A549 (cell line): Measurements from ENCODE around the gene MOCOS. TPM values are rescaled to one million over a fixed set of nuclear protein-coding genes. Genes with fewer than 3 reads are reported as not detected.

Source experiments
- ATAC-seq, 2 experiments: fragments of 200-7000 bp in 1 of 2; fragments of >200 bp in 1 of 2; cut with Nextera tagmentation in 1 of 2; cut with Tn5 transposase in 1 of 2; 3 replicates each; pipeline versions ENCODE4 v1.8.0 to v1.9.1; 2018 to 2020; ENCODE audit warnings: mild to moderate bottlenecking in 1 of 2, moderate library complexity in 1 of 2
- CTCF ChIA-PET: fragments of 300-600 bp; sonication (Branson Sonifier 250); formaldehyde crosslinking; extraction: SDS; loops from one replicate; lab custom pipeline; 2021; ENCODE audit warnings: antibody characterized with exemption, inconsistent platforms; lab: Yijun Ruan, JAX
- POLR2A ChIA-PET: fragments of 350-600 bp; formaldehyde crosslinking; extraction: SDS; loops from one replicate; lab custom pipeline; 2021; ENCODE audit warnings: antibody characterized with exemption, inconsistent platforms; lab: Yijun Ruan, JAX
- DNase-seq, 2 experiments: peaks; one replicate each; pipeline versions ENCODE4 v3.0.0 to v3.0.0-alpha.2; 2011 to 2016; ENCODE audit warnings: low read depth in 1 of 2, low spot score in 1 of 2
- FAIRE-seq: peaks from 2 replicates; lab custom pipeline; 2011; peaks lifted over from hg19 to GRCh38; lab: Jason Lieb, UNC
- H3K27ac ChIP-seq, 2 experiments: fragments of >200 bp; sonication (Bioruptor Twin); formaldehyde crosslinking; 3 replicates each; pipeline ENCODE4 v1.5.1; 2016 to 2017
- H3K4me1 ChIP-seq: fragments of >200 bp; sonication (Bioruptor Twin); formaldehyde crosslinking; 3 replicates; pipeline ENCODE4 v1.6.1; 2016
- H3K4me2 ChIP-seq: fragments of >200 bp; sonication (Bioruptor Twin); formaldehyde crosslinking; 3 replicates; pipeline ENCODE4 v1.6.1; 2016
- H3K4me3 ChIP-seq: fragments of >200 bp; sonication (Bioruptor Twin); formaldehyde crosslinking; 3 replicates; pipeline ENCODE4 v1.5.1; 2016
- H3K9me3 ChIP-seq: fragments of >200 bp; sonication (Bioruptor Twin); formaldehyde crosslinking; 3 replicates; pipeline ENCODE4 v1.6.1; 2016
- CBX8 ChIP-seq: fragments of 200-600 bp; sonication (generic); IDR thresholded peaks from 2 replicates; pipeline ENCODE4 v1.6.1; 2016
- CEBPB ChIP-seq, 2 experiments: fragments of >200 bp in 1 of 2; sonication (Bioruptor Twin) in 1 of 2; formaldehyde crosslinking in 1 of 2; IDR thresholded peaks; 2 replicates each; pipeline ENCODE4 v1.6.1; 2012 to 2016
- CHD2 ChIP-seq: fragments of 150-350 bp; IDR thresholded peaks from 2 replicates; pipeline ENCODE4 v1.6.1; 2014; ENCODE audit warnings: low read length; ENCODE audit not compliant: partially characterized antibody
- CTCF ChIP-seq: fragments of >200 bp; sonication (Bioruptor Twin); formaldehyde crosslinking; IDR thresholded peaks from 3 replicates; pipeline ENCODE4 v1.5.1; 2016
- E2F6 ChIP-seq: IDR thresholded peaks from 2 replicates; pipeline ENCODE4 v1.6.1; 2012; ENCODE audit warnings: low read depth, borderline replicate concordance
- EHF ChIP-seq: fragments of 250-450 bp; sonication (Bioruptor Pico); IDR thresholded peaks from 2 replicates; pipeline ENCODE4 v1.5.0; 2020; ENCODE audit warnings: mild to moderate bottlenecking
- FOSL2 ChIP-seq, 2 experiments: fragments of 450-650 bp in 1 of 2; fragments of >200 bp in 1 of 2; sonication (Bioruptor Twin) in 1 of 2; formaldehyde crosslinking; IDR thresholded peaks; 2 replicates each; pipeline versions ENCODE4 v1.5.0 to v1.6.1; 2016 to 2020; ENCODE audit warnings: mild to moderate bottlenecking in 1 of 2, moderate library complexity in 1 of 2
- GATA3 ChIP-seq: IDR thresholded peaks from 2 replicates; pipeline ENCODE4 v1.6.1; 2012; ENCODE audit warnings: borderline replicate concordance
- HDAC2 ChIP-seq: fragments of 200-600 bp; sonication (generic); IDR thresholded peaks from 2 replicates; pipeline ENCODE4 v1.6.1; 2016
- HOXA7 ChIP-seq: fragments of 250-450 bp; sonication (Bioruptor Pico); IDR thresholded peaks from 2 replicates; pipeline ENCODE4 v1.5.0; 2020; ENCODE audit warnings: mild to moderate bottlenecking, moderate library complexity
- HOXB13 ChIP-seq: fragments of 250-450 bp; sonication (Bioruptor Pico); IDR thresholded peaks from 2 replicates; pipeline ENCODE4 v1.5.0; 2020; ENCODE audit warnings: low read depth, mild to moderate bottlenecking, moderate library complexity
- MAFK ChIP-seq: fragments of 450-650 bp; IDR thresholded peaks from 2 replicates; pipeline ENCODE4 v1.6.1; 2014; ENCODE audit not compliant: partially characterized antibody
- MAZ ChIP-seq: fragments of 150-350 bp; IDR thresholded peaks from 2 replicates; pipeline ENCODE4 v1.6.1; 2014; ENCODE audit warnings: antibody characterized with exemption, low read depth, low read length, borderline replicate concordance
- NFE2L2 ChIP-seq: fragments of 150-350 bp; conservative IDR thresholded peaks from 2 replicates; pipeline ENCODE4 v1.6.1; 2014; ENCODE audit warnings: low read length
- NPAS2 ChIP-seq: fragments of 250-450 bp; sonication (Bioruptor Pico); IDR thresholded peaks from 2 replicates; pipeline ENCODE4 v1.8.0; 2022; ENCODE audit warnings: mild to moderate bottlenecking, moderate library complexity, borderline replicate concordance
- RAD21 ChIP-seq, 2 experiments: fragments of >200 bp in 1 of 2; sonication (Bioruptor Twin) in 1 of 2; formaldehyde crosslinking in 1 of 2; IDR thresholded peaks in 1 of 2; conservative IDR thresholded peaks in 1 of 2; 2 replicates in 1 of 2; 3 replicates in 1 of 2; pipeline ENCODE4 v1.6.1; 2012 to 2018; ENCODE audit warnings: inconsistent platforms in 1 of 2
- RFX5 ChIP-seq: fragments of 450-650 bp; IDR thresholded peaks from 2 replicates; pipeline ENCODE4 v1.7.1; 2014; ENCODE audit warnings: antibody characterized with exemption, mild to moderate bottlenecking, moderate library complexity
- TFCP2L1 ChIP-seq: fragments of 250-450 bp; sonication (Bioruptor Pico); IDR thresholded peaks from 2 replicates; pipeline ENCODE4 v1.5.0; 2021; ENCODE audit warnings: mild to moderate bottlenecking
- ZC3H11A ChIP-seq: fragments of 450-650 bp; IDR thresholded peaks from 2 replicates; pipeline ENCODE4 v1.6.1; 2014; ENCODE audit warnings: antibody characterized with exemption, mild to moderate bottlenecking
- ZFP36 ChIP-seq: fragments of 450-650 bp; IDR thresholded peaks from 2 replicates; pipeline ENCODE4 v1.6.1; 2014; ENCODE audit warnings: borderline replicate concordance; ENCODE audit not compliant: partially characterized antibody
- ZNF302 ChIP-seq: fragments of 250-450 bp; sonication (Bioruptor Pico); IDR thresholded peaks from 2 replicates; pipeline ENCODE4 v1.9.0; 2021; ENCODE audit warnings: inconsistent platforms, mild to moderate bottlenecking, moderate library complexity
- WGBS: methylation state at CpG from one replicate; pipeline ENCODE4 v1.1.6; 2017; ENCODE audit errors: missing lambda C conversion rate; 5-methylcytosine and 5-hydroxymethylcytosine counted together
- polyA plus RNA-seq, 4 experiments: library from polyadenylated mRNA; depleted of rRNA in 3 of 4; stranded (reverse); fragments of >200 nt; fragmentation: RNase III in 1 of 4; extraction: RNeasy Plus Mini Kit Qiagen cat#74134 plus additional on column Dnase treatment in 1 of 4; gene quantifications; 2 replicates in 3 of 4; 3 replicates in 1 of 4; pipeline ENCODE4 v1.2.3, GENCODE V29; 2011 to 2017
- TF ChIP-seq, protein P1 (sequence below): fragments of 200-600 bp; sonication (generic); IDR thresholded peaks from 2 replicates; pipeline ENCODE4 v1.6.1; 2016; ENCODE audit warnings: antibody characterized with exemption, mild to moderate bottlenecking, moderate library complexity

The MOCOS gene
- polyA plus RNA-seq, 2 of the 4 experiments (the other 2 are of a cell fraction) = 2.7 to 8.1 TPM

- TF ChIP-seq, protein P1, sequence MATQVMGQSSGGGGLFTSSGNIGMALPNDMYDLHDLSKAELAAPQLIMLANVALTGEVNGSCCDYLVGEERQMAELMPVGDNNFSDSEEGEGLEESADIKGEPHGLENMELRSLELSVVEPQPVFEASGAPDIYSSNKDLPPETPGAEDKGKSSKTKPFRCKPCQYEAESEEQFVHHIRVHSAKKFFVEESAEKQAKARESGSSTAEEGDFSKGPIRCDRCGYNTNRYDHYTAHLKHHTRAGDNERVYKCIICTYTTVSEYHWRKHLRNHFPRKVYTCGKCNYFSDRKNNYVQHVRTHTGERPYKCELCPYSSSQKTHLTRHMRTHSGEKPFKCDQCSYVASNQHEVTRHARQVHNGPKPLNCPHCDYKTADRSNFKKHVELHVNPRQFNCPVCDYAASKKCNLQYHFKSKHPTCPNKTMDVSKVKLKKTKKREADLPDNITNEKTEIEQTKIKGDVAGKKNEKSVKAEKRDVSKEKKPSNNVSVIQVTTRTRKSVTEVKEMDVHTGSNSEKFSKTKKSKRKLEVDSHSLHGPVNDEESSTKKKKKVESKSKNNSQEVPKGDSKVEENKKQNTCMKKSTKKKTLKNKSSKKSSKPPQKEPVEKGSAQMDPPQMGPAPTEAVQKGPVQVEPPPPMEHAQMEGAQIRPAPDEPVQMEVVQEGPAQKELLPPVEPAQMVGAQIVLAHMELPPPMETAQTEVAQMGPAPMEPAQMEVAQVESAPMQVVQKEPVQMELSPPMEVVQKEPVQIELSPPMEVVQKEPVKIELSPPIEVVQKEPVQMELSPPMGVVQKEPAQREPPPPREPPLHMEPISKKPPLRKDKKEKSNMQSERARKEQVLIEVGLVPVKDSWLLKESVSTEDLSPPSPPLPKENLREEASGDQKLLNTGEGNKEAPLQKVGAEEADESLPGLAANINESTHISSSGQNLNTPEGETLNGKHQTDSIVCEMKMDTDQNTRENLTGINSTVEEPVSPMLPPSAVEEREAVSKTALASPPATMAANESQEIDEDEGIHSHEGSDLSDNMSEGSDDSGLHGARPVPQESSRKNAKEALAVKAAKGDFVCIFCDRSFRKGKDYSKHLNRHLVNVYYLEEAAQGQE = no peak
- TF ChIP-seq GATA3 (no peak), RFX5 (no peak), CHD2 (no peak), FOSL2 (IDR thresholded peaks at IDR 0.05) (no peak), FOSL2 (CRISPR knock-in tag; IDR thresholded peaks at IDR 0.05) (no peak), NFE2L2 (no peak), RAD21 (conservative IDR thresholded peaks at IDR 0.05 in 1 of 2, IDR thresholded peaks at IDR 0.05 in 1 of 2) (no peak), MAFK (no peak), ZC3H11A (no peak)
These were observed 111.7 kb downstream of the MOCOS start (continued) for GRCh38 chr18:36299015-36299414.

GRCh38 chr18:36300211-36300610 lies 112.9 kb downstream of the MOCOS start:
- Histone ChIP-seq H3K4me3 (no peak overlapping the region), H3K9me3 (no peaks in the 10 kb centered on the region), H3K4me1 (no peaks in the 10 kb centered on the region), H3K27ac (no peak overlapping the region), H3K4me2 (no peak overlapping the region)
- ATAC-seq (no peak), FAIRE-seq (no peak), DNase-seq (no peak)
- ChIA-PET CTCF (interaction anchor here (0.6 to 0.8 kb wide), 2 partner anchors 57 to 272 kb away, joined by 3 to 4 read pairs; no protein-coding TSS in a partner anchor), POLR2A (no interaction called here)
- TF ChIP-seq RFX5 (no peak), E2F6 (no peak), TFCP2L1 (CRISPR knock-in tag) (no peak), MAZ (no peak), ZFP36 (no peak), ZNF302 (no peak), NPAS2 (CRISPR knock-in tag) (no peak), HOXB13 (CRISPR knock-in tag) (no peak), HDAC2 (no peak), CEBPB (IDR thresholded peaks at IDR 0.05) (no peak), CHD2 (no peak)
- WGBS = 59% methylated on average over 6 of the region's 6 CpGs

DNA sequence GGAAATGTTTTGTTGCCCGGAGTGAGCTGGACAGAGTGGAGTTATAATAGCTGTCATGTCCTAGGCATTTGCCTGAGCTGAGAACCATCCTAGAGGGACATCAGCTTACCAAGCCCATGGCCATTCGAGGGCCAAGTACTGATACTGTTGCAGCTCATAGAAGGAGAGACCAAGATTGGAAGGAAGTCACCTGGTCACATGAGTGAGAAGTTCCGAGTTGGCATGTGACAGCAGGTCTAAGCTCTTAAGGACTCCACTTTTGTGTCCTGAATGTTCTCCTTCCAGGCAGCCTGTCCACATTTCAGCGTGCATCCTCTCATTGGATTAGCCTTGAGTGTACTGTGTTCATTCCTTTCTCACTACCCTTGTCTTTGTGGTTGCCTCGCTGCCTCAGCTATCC lies 114.6 kb downstream of the MOCOS start:
- no peaks in the 10 kb centered on the region for H3K4me1 ChIP-seq
- no peak overlapping the region for H3K4me3 ChIP-seq
- 66% methylated on average over 4 of the region's 5 CpGs for WGBS
- FAIRE-seq = no peak
- no peak overlapping the region for H3K4me2 ChIP-seq
- no peak for DNase-seq
- TF ChIP-seq CBX8 (no peak), CTCF (no peak), EHF (CRISPR knock-in tag) (no peak), HOXA7 (CRISPR knock-in tag) (no peak)
- TF ChIP-seq, all 56 proteins: peak for 0
- no peak overlapping the region for H3K27ac ChIP-seq
- no peaks in the 10 kb centered on the region for H3K9me3 ChIP-seq
- CTCF ChIA-PET = interaction anchor here (1.1 kb wide), 1 partner anchor 17 kb away, joined by 3 read pairs; no protein-coding TSS in a partner anchor
- ATAC-seq = no peak
- POLR2A ChIA-PET = no interaction called here
